ENCODE measurements around the gene ZNF107.

DNA sequence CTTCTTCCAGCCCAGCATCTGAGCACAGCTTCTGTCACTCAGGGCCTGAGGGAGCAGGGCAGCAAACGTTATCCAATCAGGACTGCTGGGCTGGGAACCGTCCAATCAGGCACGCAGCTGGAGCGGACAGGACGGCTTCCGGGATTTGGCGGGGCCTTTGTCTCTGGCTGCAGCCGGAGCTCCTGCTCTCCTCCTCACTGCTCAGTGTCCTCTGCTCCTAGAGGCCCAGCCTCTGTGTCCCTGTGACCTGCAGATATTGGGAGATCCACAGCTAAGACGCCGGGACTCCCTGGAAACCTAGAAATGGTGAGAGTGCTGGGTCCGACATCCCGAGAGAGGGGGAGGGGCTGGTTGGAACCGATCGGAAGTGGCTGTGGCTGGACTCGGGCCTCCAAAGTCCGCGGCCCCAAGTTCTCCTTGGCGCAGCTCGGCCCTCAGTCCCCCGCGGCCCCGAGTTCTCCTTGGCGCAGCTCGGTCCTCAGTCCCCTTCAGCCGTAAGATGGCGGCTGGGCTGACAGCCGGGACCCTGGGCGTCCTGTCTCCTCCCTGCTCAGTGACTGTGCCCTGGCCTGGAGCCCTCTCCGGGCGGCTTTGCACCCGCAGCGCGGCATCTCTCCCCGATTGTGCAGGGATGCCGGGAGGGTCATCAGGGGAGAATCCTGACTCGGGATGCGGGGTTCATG lies at the start of gene ZNF107:
- TF ChIP-seq, protein P1, sequence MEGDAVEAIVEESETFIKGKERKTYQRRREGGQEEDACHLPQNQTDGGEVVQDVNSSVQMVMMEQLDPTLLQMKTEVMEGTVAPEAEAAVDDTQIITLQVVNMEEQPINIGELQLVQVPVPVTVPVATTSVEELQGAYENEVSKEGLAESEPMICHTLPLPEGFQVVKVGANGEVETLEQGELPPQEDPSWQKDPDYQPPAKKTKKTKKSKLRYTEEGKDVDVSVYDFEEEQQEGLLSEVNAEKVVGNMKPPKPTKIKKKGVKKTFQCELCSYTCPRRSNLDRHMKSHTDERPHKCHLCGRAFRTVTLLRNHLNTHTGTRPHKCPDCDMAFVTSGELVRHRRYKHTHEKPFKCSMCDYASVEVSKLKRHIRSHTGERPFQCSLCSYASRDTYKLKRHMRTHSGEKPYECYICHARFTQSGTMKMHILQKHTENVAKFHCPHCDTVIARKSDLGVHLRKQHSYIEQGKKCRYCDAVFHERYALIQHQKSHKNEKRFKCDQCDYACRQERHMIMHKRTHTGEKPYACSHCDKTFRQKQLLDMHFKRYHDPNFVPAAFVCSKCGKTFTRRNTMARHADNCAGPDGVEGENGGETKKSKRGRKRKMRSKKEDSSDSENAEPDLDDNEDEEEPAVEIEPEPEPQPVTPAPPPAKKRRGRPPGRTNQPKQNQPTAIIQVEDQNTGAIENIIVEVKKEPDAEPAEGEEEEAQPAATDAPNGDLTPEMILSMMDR (IDR thresholded peaks at IDR 0.05; ENCODE audit: extremely low read depth in 1 of 2, insufficient read depth in 1 of 2, low read depth in 1 of 2, low read length in 2 of 2): no peak
- peak; percentile 41 for TF ChIP-seq POLR2AphosphoS5 (IDR thresholded peaks at IDR 0.05; ENCODE audit: insufficient read depth, low read depth, low read length)
- peak; percentile 47 for TF ChIP-seq POLR2A (IDR thresholded peaks at IDR 0.05; ENCODE audit: low read depth, low read length)
- TF ChIP-seq EZH2 (IDR thresholded peaks at IDR 0.05; ENCODE audit: borderline replicate concordance, low read depth, low read length, severe bottlenecking): no peak
- no peak for TF ChIP-seq FOS (IDR thresholded peaks at IDR 0.05; ENCODE audit: borderline replicate concordance, insufficient read depth, low read length)
- TF ChIP-seq, protein P2, sequence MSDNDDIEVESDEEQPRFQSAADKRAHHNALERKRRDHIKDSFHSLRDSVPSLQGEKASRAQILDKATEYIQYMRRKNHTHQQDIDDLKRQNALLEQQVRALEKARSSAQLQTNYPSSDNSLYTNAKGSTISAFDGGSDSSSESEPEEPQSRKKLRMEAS (IDR thresholded peaks at IDR 0.05; ENCODE audit: insufficient read depth, insufficient read length): no peak
- no peak for TF ChIP-seq MYC (IDR thresholded peaks at IDR 0.05; ENCODE audit: low read depth, low read length)
- no peak for TF ChIP-seq JUN (IDR thresholded peaks at IDR 0.05; ENCODE audit: borderline replicate concordance, insufficient read depth, insufficient read length, low read depth)
